Right lobe of liver (tissue), 6 donors: ENCODE data around the gene POFUT2. TPM values are rescaled to one million over a fixed set of nuclear protein-coding genes. Genes with fewer than 3 reads are reported as not detected.

ENCODE experiments used
- ATAC-seq, 4 donors: fragments of 200-7000 bp; cut with Tn5 transposase; one replicate each; pipeline ENCODE4 v1.9.1; 2020; ENCODE audit warnings: mild to moderate bottlenecking in 4 of 4, moderate library complexity in 4 of 4
- DNase-seq, 3 donors: peaks; one replicate each; pipeline ENCODE4 v3.0.0-alpha.2; 2020
- H3K27ac ChIP-seq, 3 donors: fragments of 200-600 bp; one replicate each; pipeline ENCODE4 v1.8.0; 2022
- H3K27me3 ChIP-seq, 2 donors: fragments of 200-600 bp; one replicate each; pipeline ENCODE4 v1.8.0; 2022
- H3K36me3 ChIP-seq, 4 donors: fragments of 200-600 bp; sonication (generic) in 1 of 4; one replicate each; pipeline versions ENCODE4 v1.5.1 to v1.8.0; 2017 to 2022; ENCODE audit warnings: control low read depth in 1 of 4
- H3K4me1 ChIP-seq, 4 donors: fragments of 200-600 bp; sonication (generic) in 1 of 4; one replicate each; pipeline versions ENCODE4 v1.5.1 to v1.8.0; 2017 to 2022; ENCODE audit warnings: control low read depth in 1 of 4
- H3K4me3 ChIP-seq, 3 donors: fragments of 200-600 bp; one replicate each; pipeline ENCODE4 v1.8.0; 2022
- H3K9me3 ChIP-seq, 4 donors: fragments of 200-600 bp; sonication (generic) in 1 of 4; one replicate each; pipeline versions ENCODE4 v1.5.1 to v1.8.0; 2017 to 2022; ENCODE audit warnings: control low read depth in 1 of 4
- CTCF ChIP-seq, 4 donors: fragments of 200-600 bp in 3 of 4; fragments of 450-650 bp in 1 of 4; IDR thresholded peaks; one replicate each; pipeline versions ENCODE4 v1.5.1 to v1.8.0; 2016 to 2022; ENCODE audit warnings: antibody characterized with exemption in 4 of 4, mild to moderate bottlenecking in 2 of 4
- POLR2A ChIP-seq: fragments of 450-650 bp; IDR thresholded peaks from one replicate; pipeline ENCODE4 v1.6.1; 2017; ENCODE audit warnings: antibody characterized with exemption, mild to moderate bottlenecking
- WGBS: methylation state at CpG from one replicate; pipeline ENCODE4 v1.1.6; 2018; ENCODE audit warnings: low coverage, low lambda C conversion rate; ENCODE audit not compliant: insufficient coverage; ENCODE audit errors: missing lambda C conversion rate; 5-methylcytosine and 5-hydroxymethylcytosine counted together
- intact Hi-C, 2 donors: fragments of 100-400 bp; cut with DNase I; formaldehyde crosslinking; loops; one replicate each; pipeline versions ENCODE4 v1.11.2 to v1.14.1; 2022
- total RNA-seq, 6 experiments: library from RNA; depleted of rRNA in 2 of 6; stranded (reverse); fragments of >200 nt in 2 of 6; fragmentation: NEBNext Ultra II Directional in 3 of 6; extraction: Animal tissue kit (Norgen Biotek cat#: 25700) in 3 of 6; gene quantifications; one replicate each; pipeline versions ENCODE4 v1.1.0 to v1.2.4, GENCODE V29; 2016 to 2023
- donor health status: DM: no; HTN: yes; CAD: no.
- donor health status: DM: no; HTN: no; CAD: no.
- donor health status: DM: no; HTN: no; CAD: no.
- donor health status: DM: no; HTN: yes; CAD: no.
- donor health status: DM: no; HTN: yes; CAD: no.

Gene POFUT2
- total RNA-seq, 6 experiments from 2014 or later: 10.5 to 22.0 (median 13.7) TPM

- intact Hi-C loops: no loop called here
- Histone ChIP-seq H3K27me3 (no peaks in the 10 kb centered on the region), H3K9me3 (no peaks in the 10 kb centered on the region), H3K27ac (no peak overlapping the region), H3K36me3 (peaks cover 0 to 75% (median 27%) of the 10 kb centered on the region in 4 donors), H3K4me1 (no peaks in the 10 kb centered on the region), H3K4me3 (no peak overlapping the region)
- 80% methylated on average over 12 of the region's 25 CpGs for WGBS
- DNase-seq: peak in 2 of 3 donors; percentile 32 to 35
- no peak for ATAC-seq
- TF ChIP-seq POLR2A: no peak
- no peak for TF ChIP-seq CTCF (IDR thresholded peaks at IDR 0.05)
Observed at GRCh38 chr21:45279446-45280177, 8.1 kb downstream of the POFUT2 start.

- Histone ChIP-seq H3K4me1 (no peaks in the 10 kb centered on the region), H3K4me3 (no peak overlapping the region), H3K27me3 (no peaks in the 10 kb centered on the region), H3K9me3 (no peaks in the 10 kb centered on the region), H3K27ac (no peak overlapping the region), H3K36me3 (peaks cover 0 to 70% (median 27%) of the 10 kb centered on the region in 4 donors)
- WGBS: 89% methylated on average over 12 of the region's 27 CpGs
- peak in 2 of 3 donors; percentile 30 to 38 for DNase-seq
- intact Hi-C loops: no loop called here
- no peak for ATAC-seq
- TF ChIP-seq CTCF (IDR thresholded peaks at IDR 0.05): no peak
- no peak for TF ChIP-seq POLR2A
Observed at GRCh38 chr21:45278156-45278911, 9.4 kb downstream of the POFUT2 start.

- ATAC-seq (peak in 1 of 4 donors; percentile 20), DNase-seq (peak; percentile 16 to 49 (median 41))
Observed at GRCh38 chr21:45277101-45278045, 10.3 kb downstream of the POFUT2 start.

More at GRCh38 chr21:45277101-45278045, 10.3 kb downstream of the POFUT2 start:
- Histone ChIP-seq H3K36me3 (peaks cover 0 to 64% (median 25%) of the 10 kb centered on the region in 4 donors), H3K9me3 (no peaks in the 10 kb centered on the region), H3K27me3 (no peaks in the 10 kb centered on the region), H3K27ac (no peak overlapping the region), H3K4me1 (no peaks in the 10 kb centered on the region), H3K4me3 (no peak overlapping the region)
- TF ChIP-seq POLR2A (no peak), CTCF (IDR thresholded peaks at IDR 0.05) (no peak)
- 96% methylated on average over 10 of the region's 48 CpGs for WGBS
- intact Hi-C loops: no loop called here
